CD4-positive, CD25-positive, alpha-beta regulatory T cell (primary cell): ENCODE data around the gene FAM13A. TPM values are rescaled to one million over a fixed set of nuclear protein-coding genes. Genes with fewer than 3 reads are reported as not detected.
A peak's percentile ranks its signal among the peaks of the same experiment; 100 is the strongest.

Experiments
- ATAC-seq, 2 donors: fragments of 150-1000 bp; cut with Tn5 transposase; one replicate each; pipeline ENCODE4 v1.10.0; 2021; ENCODE audit warnings: low read depth in 2 of 2, moderate number of reproducible peaks in 2 of 2, moderate library complexity in 1 of 2
- DNase-seq, 3 donors: peaks; one replicate each; pipeline versions ENCODE4 v3.0.0 to v3.0.0-alpha.2; 2012 to 2022; ENCODE audit warnings: mixed read lengths in 1 of 3
- H3K27ac ChIP-seq: one replicate; pipeline ENCODE4 v1.7.0; 2013; ENCODE audit warnings: mild to moderate bottlenecking, low read length; ENCODE audit not compliant: insufficient read depth, poor library complexity, severe bottlenecking
- H3K27me3 ChIP-seq: one replicate; pipeline ENCODE4 v1.7.0; 2013; ENCODE audit warnings: low read length; ENCODE audit not compliant: control insufficient read depth, insufficient read depth
- H3K36me3 ChIP-seq: one replicate; pipeline ENCODE4 v1.7.0; 2013; ENCODE audit warnings: mild to moderate bottlenecking, low read length, moderate library complexity; ENCODE audit not compliant: control insufficient read depth, insufficient read depth
- H3K4me1 ChIP-seq: 2 replicates; pipeline ENCODE4 v1.7.0; 2013; ENCODE audit warnings: mild to moderate bottlenecking, low read length; ENCODE audit not compliant: insufficient read depth, control insufficient read depth, poor library complexity, severe bottlenecking
- H3K4me3 ChIP-seq: one replicate; pipeline ENCODE4 v1.7.0; 2013; ENCODE audit warnings: low read depth, mild to moderate bottlenecking, low read length, moderate library complexity
- H3K9me3 ChIP-seq, 2 experiments: 1 replicate in 1 of 2; 2 replicates in 1 of 2; pipeline ENCODE4 v1.7.0; 2013; ENCODE audit warnings: low read length in 2 of 2, mild to moderate bottlenecking in 1 of 2, moderate library complexity in 1 of 2; ENCODE audit not compliant: control insufficient read depth in 2 of 2
- H3K27ac Mint-ChIP-seq, 3 donors: one replicate each; pipeline ENCODE4 v1.8.0; 2020 to 2022; ENCODE audit warnings: mild to moderate bottlenecking in 3 of 3, mixed read lengths in 3 of 3, moderate library complexity in 2 of 3
- H3K27me3 Mint-ChIP-seq: one replicate; pipeline ENCODE4 v1.8.0; 2022; ENCODE audit warnings: mild to moderate bottlenecking, mixed read lengths
- H3K36me3 Mint-ChIP-seq: one replicate; pipeline ENCODE4 v1.8.0; 2020; ENCODE audit warnings: mixed read lengths
- H3K4me1 Mint-ChIP-seq, 4 donors: one replicate each; pipeline ENCODE4 v1.8.0; 2020 to 2022; ENCODE audit warnings: mixed read lengths in 4 of 4, mild to moderate bottlenecking in 1 of 4
- H3K4me3 Mint-ChIP-seq, 4 donors: one replicate each; pipeline ENCODE4 v1.8.0; 2020 to 2022; ENCODE audit warnings: mild to moderate bottlenecking in 4 of 4, mixed read lengths in 4 of 4, moderate library complexity in 3 of 4
- H3K9me3 Mint-ChIP-seq, 7 donors: one replicate each; pipeline ENCODE4 v1.8.0; 2020 to 2022; ENCODE audit warnings: mixed read lengths in 7 of 7, mild to moderate bottlenecking in 3 of 7, moderate library complexity in 2 of 7
- polyA plus RNA-seq, 4 donors: library from polyadenylated mRNA; unstranded; fragments of 300-500 nt; fragmentation: Illumina TruSeq; gene quantifications; one replicate each; pipeline ENCODE4 v1.2.3, GENCODE V29; 2021
- total RNA-seq: library from RNA; stranded (reverse); gene quantifications from one replicate; pipeline ENCODE4 v1.2.3, GENCODE V29; 2022

Gene FAM13A
- total and polyA plus RNA-seq, 5 donors from 2014 or later: 7.8 to 38.4 (median 11.1) TPM

DNA sequence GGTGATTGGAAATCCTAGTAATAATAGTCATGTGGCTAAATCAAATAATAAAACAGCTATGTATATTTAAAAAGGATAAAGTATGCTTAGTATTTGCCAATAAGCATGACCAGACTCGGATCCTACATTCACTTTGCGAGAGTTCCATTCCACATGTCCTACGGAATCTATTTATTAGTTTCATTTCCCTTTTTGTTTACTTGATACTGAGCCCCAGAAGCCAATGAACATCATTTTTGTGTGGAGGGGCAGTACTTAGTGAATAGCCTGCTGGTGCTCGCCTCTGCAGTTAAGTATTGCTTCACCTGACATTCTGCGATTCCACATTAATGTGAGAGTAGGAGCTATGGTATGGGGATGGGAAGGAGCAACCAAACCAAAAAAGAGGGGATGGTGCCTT lies 300.8 kb downstream of the FAM13A start:
- H3K4me1 Mint-ChIP-seq: peaks cover 0 to 5% (median 0%) of the 10 kb centered on the region in 4 donors
- H3K27ac Mint-ChIP-seq: no peak overlapping the region

DNA sequence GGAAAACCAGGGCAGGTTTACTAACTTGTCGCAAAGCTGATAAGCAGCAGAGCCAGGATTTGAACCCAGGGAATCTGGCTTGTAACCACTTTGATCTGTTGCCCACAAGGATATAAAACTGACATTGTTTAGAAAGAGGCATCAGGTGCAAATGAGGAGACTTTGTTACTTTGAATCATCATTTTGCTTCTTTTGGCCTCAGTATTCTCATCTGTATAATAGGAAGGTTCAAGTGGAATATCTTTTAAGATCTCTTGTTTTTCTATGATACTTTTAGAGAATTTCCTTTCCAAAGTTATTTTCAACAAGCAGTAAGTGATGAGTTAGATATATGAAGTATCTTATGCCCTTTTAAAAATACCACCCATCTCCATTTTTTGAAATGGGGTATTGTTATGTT lies 301.5 kb downstream of the FAM13A start:
- Mint-ChIP-seq H3K4me1 (peaks cover 0 to 5% (median 0%) of the 10 kb centered on the region in 4 donors), H3K27me3 (no peaks in the 10 kb centered on the region), H3K4me3 (no peak overlapping the region)

More for the DNA sequence above, 300.8 kb downstream of the FAM13A start:
- no peaks in the 10 kb centered on the region for H3K27me3 Mint-ChIP-seq
- ATAC-seq: no peak
- Histone ChIP-seq H3K9me3 (no peaks in the 10 kb centered on the region), H3K4me1 (no peaks in the 10 kb centered on the region), H3K27me3 (no peaks in the 10 kb centered on the region), H3K36me3 (peaks cover 11% of the 10 kb centered on the region), H3K27ac (no peak overlapping the region), H3K4me3 (no peak overlapping the region)
- no peak for DNase-seq
- no peak overlapping the region for H3K4me3 Mint-ChIP-seq
- no peaks in the 10 kb centered on the region for H3K9me3 Mint-ChIP-seq
- peaks cover 16% of the 10 kb centered on the region for H3K36me3 Mint-ChIP-seq

DNA sequence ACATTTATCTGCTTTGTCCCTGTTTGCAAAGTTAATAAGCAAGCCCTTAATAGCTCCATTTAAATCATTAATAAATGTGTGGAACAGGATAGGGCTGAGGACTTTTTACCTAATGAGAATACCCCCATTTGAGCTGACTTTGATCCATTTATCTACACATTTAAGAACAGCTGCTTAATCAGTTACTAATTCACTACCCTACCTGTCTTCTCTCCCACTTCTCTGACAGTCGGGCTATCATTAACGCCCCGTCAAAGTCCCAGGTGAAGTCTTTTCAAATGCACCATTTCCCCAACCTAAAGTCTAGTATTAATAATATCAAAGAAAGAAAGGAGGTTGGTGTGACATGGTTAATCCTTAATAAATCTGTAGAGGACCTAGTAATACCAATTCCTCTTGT lies 302.2 kb downstream of the FAM13A start:
- ATAC-seq: no peak
- no peak overlapping the region for H3K27ac Mint-ChIP-seq
- peaks cover 0 to 5% (median 0%) of the 10 kb centered on the region in 4 donors for H3K4me1 Mint-ChIP-seq
- Histone ChIP-seq H3K4me3 (no peak overlapping the region), H3K27me3 (no peaks in the 10 kb centered on the region), H3K9me3 (no peaks in the 10 kb centered on the region), H3K4me1 (no peaks in the 10 kb centered on the region), H3K27ac (no peak overlapping the region), H3K36me3 (peaks cover 17% of the 10 kb centered on the region)
- H3K4me3 Mint-ChIP-seq: no peak overlapping the region
- no peaks in the 10 kb centered on the region for H3K9me3 Mint-ChIP-seq
- peaks cover 17% of the 10 kb centered on the region for H3K36me3 Mint-ChIP-seq
- no peak for DNase-seq
- no peaks in the 10 kb centered on the region for H3K27me3 Mint-ChIP-seq

More for the DNA sequence above, 301.5 kb downstream of the FAM13A start:
- Histone ChIP-seq H3K9me3 (no peaks in the 10 kb centered on the region), H3K36me3 (peaks cover 12% of the 10 kb centered on the region), H3K27me3 (no peaks in the 10 kb centered on the region), H3K27ac (no peak overlapping the region), H3K4me3 (no peak overlapping the region), H3K4me1 (no peaks in the 10 kb centered on the region)
- DNase-seq: no peak
- H3K27ac Mint-ChIP-seq: no peak overlapping the region
- no peak for ATAC-seq
- H3K9me3 Mint-ChIP-seq: no peaks in the 10 kb centered on the region
- peaks cover 14% of the 10 kb centered on the region for H3K36me3 Mint-ChIP-seq

- ATAC-seq (no peak), DNase-seq (no peak)
- H3K36me3 ChIP-seq: peaks cover 24% of the 10 kb centered on the region
- H3K4me3 ChIP-seq: no peak overlapping the region
- H3K4me3 Mint-ChIP-seq: no peak overlapping the region
- peaks cover 17% of the 10 kb centered on the region for H3K36me3 Mint-ChIP-seq
- no peaks in the 10 kb centered on the region for H3K9me3 Mint-ChIP-seq
- H3K4me1 Mint-ChIP-seq: peaks cover 0 to 5% (median 0%) of the 10 kb centered on the region in 4 donors
- H3K4me1 ChIP-seq: no peaks in the 10 kb centered on the region
- no peak overlapping the region for H3K27ac ChIP-seq
- H3K27ac Mint-ChIP-seq: no peak overlapping the region
- no peaks in the 10 kb centered on the region for H3K9me3 ChIP-seq
- no peaks in the 10 kb centered on the region for H3K27me3 ChIP-seq
- H3K27me3 Mint-ChIP-seq: no peaks in the 10 kb centered on the region
Observed at GRCh38 chr4:88753658-88754571, 303.1 kb downstream of the FAM13A start.

DNA sequence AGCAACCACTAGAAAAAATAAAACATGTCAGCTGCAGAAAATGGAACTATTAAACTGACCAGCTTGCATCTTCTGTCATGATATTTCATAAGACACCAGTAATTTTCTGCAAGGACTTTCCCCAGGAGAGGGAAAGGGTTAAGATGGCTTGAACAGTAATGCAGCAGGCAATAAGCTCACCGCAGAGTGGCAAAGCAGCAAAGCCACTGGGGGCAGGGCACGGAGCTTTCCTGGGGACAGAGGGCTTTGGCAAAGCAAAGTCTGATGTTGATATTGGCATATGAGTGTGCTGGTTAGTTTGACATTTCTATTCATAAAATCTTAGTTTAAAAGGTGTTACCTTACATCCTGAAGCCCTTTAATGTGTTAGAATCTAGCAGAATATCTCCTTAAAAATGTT lies 304.2 kb downstream of the FAM13A start:
- no peak overlapping the region for H3K4me3 ChIP-seq
- H3K27ac ChIP-seq: no peak overlapping the region
- ATAC-seq (no peak), DNase-seq (no peak)
- Mint-ChIP-seq H3K4me1 (peaks cover 0 to 5% (median 0%) of the 10 kb centered on the region in 4 donors), H3K27ac (no peak overlapping the region), H3K36me3 (peaks cover 23% of the 10 kb centered on the region), H3K4me3 (no peak overlapping the region), H3K9me3 (no peaks in the 10 kb centered on the region), H3K27me3 (no peaks in the 10 kb centered on the region)
- H3K27me3 ChIP-seq: no peaks in the 10 kb centered on the region
- peaks cover 24% of the 10 kb centered on the region for H3K36me3 ChIP-seq
- H3K9me3 ChIP-seq: no peaks in the 10 kb centered on the region
- H3K4me1 ChIP-seq: no peaks in the 10 kb centered on the region

- Histone ChIP-seq H3K36me3 (peaks cover 28% of the 10 kb centered on the region), H3K4me1 (no peaks in the 10 kb centered on the region), H3K4me3 (no peak overlapping the region), H3K27me3 (no peaks in the 10 kb centered on the region), H3K9me3 (no peaks in the 10 kb centered on the region), H3K27ac (no peak overlapping the region)
- Mint-ChIP-seq H3K27me3 (no peaks in the 10 kb centered on the region), H3K9me3 (no peaks in the 10 kb centered on the region), H3K27ac (no peak overlapping the region), H3K4me1 (peaks cover 0 to 5% (median 0%) of the 10 kb centered on the region in 4 donors), H3K4me3 (no peak overlapping the region), H3K36me3 (peaks cover 24% of the 10 kb centered on the region)
- DNase-seq (peak in 1 of 3 donors; percentile 16), ATAC-seq (no peak)
Observed at GRCh38 chr4:88752076-88752463, 304.9 kb downstream of the FAM13A start.

- no peaks in the 10 kb centered on the region for H3K9me3 ChIP-seq
- H3K4me1 ChIP-seq: no peaks in the 10 kb centered on the region
- H3K9me3 Mint-ChIP-seq: no peaks in the 10 kb centered on the region
- no peak overlapping the region for H3K27ac ChIP-seq
- ATAC-seq: no peak
- H3K4me3 Mint-ChIP-seq: no peak overlapping the region
- H3K27ac Mint-ChIP-seq: no peak overlapping the region
- H3K36me3 ChIP-seq: peaks cover 34% of the 10 kb centered on the region
- no peak for DNase-seq
- no peaks in the 10 kb centered on the region for H3K27me3 ChIP-seq
- no peak overlapping the region for H3K4me3 ChIP-seq
- H3K27me3 Mint-ChIP-seq: no peaks in the 10 kb centered on the region
- H3K4me1 Mint-ChIP-seq: peaks cover 0 to 5% (median 0%) of the 10 kb centered on the region in 4 donors
- peaks cover 27% of the 10 kb centered on the region for H3K36me3 Mint-ChIP-seq
Observed at GRCh38 chr4:88751258-88752075, 305.5 kb downstream of the FAM13A start.
